T follicular helper cell (primary cell): ENCODE results near the gene PAGE3.

ENCODE experiments used
- DNase-seq: peaks from one replicate; pipeline ENCODE4 v3.0.0-alpha.2; 2020; ENCODE audit warnings: low read depth
- total RNA-seq, 2 experiments: gene quantifications; one replicate each; lab custom pipeline; 2026; lab: John Stamatoyannopoulos, UW

Gene PAGE3, protein sequence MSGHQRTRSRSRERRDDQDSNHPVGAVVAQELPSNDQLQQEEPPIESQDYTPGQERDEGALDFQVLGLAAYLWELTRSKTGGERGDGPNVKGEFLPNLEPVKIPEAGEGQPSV
- total RNA-seq: 0 reads per million in 2 experiments

DNA sequence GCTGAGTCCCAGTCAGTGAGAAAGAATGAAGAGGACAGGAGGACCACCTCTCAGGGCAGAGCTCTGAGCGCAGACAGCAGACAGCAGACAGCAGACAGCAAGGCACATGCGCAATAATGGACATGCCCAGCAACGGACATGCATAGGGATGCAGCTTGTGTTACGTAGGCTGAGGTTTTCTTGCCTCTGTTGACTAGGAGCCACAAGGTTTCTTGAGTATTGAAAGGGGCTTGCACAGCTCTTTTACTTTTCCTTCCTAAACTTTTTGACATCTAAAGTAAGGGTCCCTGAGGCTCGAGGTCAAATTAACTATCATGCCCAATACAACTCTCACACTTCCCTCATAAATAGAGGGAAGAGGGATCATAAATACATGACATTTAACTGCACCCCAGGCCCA lies at the start of gene PAGE3:
Gene PAGE3 (minus strand): TSS at position 101 of the 400 bp plus-strand sequence. CDS start 1,013 bp downstream, outside the sequence.
- no peak for DNase-seq

DNA sequence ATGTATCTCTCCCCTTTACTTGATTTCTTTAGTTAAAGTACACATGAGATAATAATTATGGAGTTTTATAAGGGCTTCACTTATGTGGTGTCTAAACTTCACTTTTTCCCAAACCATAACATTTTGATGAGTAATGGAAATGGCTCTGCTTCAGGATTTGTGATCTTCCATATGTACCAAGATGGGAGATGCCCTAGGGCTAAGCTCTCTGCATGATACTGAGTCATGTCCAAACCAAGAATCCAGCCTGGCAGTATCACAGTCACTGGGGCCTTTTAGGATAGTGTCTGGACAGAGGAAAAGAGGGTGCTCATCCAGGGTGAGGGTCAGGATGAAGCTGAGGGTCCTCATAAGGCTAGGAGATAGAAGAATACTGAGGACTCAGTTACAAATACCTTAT lies 47.9 kb upstream of the PAGE3 start:
- DNase-seq: no peak

DNA sequence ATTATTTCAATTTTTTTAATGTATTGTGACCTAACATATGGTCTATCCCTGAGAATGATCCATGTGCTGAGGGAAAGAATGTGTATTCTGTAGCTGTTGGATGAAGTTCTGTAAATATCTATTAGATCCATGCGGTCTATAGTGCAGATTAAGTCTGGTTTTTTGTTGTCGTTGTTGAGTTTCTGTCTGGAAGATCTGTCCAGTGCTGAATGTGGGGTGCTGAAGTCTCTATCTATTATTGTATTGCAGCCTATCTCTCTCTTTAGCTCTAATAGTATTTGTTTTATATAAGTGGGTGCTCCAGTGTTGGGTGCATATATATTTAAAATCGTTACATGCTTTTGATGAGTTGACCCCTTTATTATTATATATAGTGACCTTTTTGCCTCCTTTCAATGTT lies 26.2 kb upstream of the PAGE3 start:
- no peak for DNase-seq

DNA sequence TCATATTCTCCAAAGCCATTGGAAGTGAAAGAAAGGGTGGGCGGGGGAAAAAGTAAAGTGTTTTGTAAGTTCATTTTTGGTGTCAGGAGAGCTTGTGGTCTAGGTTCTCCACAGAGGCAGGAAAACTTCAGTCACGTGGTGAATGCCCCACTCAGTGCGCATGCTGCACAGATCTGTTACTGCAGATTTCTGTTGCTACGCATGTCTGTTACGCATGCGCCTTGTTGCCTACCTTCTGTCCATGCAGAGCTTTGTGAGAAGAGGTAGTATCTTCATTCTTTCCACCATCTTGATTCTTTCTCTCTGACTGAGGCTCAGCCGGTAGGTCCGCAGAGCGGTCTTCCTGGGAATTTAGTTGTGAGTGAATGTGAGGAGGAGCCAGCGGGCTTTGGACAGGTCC lies 15.1 kb upstream of the PAGE3 start:
- no peak for DNase-seq

DNA sequence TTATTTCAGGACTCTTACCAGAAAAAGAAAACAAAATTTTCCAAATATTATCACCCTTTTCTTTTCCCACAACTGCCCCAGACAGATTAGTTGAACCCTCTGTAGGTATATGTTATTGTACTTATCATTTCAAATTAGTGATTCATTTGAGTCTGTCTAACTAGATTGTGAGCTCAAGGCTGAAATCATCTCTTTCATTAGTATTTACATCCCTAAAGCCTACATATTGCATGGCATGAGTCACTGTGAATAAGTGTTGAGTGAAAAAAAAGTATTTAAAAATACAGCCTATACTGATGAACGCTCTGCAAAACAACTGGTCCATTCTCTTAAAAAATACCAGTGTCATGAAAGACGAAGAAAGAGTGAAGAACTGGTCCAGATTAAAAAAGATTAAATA lies 3.9 kb downstream of the PAGE3 start:
- DNase-seq: no peak

DNA sequence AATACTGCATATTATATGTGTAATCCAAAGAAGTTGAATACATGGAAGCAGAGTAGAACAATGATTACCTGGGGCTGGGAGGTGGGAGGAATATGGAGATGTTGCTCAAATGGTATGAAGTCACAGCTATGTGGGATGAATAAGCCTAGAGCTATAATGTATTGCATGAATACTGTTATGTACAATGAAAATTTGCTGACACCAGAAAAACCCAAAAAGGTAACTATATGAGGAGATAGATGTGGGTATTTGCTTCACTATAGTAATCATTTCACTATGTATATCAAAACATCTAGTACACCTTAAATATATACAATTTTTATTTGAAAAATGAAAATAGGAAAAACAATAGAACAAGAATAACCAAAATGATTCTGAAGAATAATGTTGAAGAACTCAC lies 11.2 kb downstream of the PAGE3 start:
- DNase-seq: no peak

DNA sequence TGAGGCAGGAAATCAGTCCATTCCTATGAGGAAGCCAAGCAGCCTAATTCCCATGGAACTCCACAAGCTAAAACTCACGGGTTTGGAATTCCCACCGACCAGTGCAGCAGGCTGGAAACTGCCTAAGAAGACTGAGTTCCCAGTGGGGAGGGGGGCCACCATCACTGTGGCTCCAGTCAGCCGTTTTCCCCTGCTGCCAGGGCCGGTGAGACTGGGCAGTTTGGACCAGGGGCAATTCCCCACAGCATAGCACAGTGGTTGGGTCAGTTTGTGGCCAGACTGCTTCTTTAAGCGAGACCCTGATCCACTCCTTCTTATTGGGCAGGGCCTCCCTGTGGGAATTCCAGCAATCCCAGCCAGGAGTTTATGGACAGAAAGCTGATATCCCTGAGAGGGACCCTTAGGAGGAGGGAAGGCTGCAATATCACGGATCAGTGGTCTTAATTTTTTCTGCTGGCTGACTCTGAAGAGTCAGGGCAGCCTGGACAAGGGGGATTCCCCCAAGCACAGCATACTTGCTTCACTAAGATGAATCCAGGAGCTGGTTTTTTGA lies 23.9 kb downstream of the PAGE3 start:
- DNase-seq: no peak

DNA sequence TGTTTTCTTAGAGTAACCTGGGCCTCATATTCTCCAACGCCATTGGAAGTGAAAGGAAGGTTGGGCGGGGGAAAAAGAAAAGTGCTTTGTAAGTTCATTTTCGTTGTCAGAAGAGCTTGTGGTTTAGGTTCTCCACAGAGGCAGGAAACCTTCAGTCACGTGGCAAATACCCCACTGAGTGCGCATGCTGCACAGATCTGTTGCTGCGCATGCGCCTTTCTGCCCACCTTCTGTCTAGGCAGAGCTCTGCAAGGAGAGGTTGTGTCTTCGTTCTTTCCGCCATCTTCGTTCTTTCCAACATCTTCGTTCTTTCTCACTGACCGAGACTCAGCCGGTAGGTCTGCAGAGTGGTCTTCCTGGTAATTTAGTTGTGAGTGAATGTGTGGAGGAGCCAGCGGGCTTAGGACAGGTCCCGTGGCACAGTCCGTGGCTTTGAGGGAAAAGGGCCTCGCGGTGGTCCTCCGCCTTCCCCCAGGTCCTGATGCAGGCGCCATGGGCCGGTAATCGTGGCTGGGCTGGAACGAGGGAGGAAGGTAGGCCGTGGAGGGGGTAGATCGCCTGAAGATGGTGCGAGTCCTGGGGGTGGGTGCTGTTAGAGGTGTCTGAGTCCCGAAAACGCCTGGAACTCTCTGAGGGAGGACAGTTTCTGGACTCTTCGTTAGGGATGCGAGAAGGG lies 44.5 kb downstream of the PAGE3 start, which contains the start of gene PAGE5:
Gene PAGE5 (plus strand): TSS at position 228 of the 676 bp plus-strand sequence. CDS start 1,037 bp downstream, outside the sequence.
- DNase-seq: no peak

DNA sequence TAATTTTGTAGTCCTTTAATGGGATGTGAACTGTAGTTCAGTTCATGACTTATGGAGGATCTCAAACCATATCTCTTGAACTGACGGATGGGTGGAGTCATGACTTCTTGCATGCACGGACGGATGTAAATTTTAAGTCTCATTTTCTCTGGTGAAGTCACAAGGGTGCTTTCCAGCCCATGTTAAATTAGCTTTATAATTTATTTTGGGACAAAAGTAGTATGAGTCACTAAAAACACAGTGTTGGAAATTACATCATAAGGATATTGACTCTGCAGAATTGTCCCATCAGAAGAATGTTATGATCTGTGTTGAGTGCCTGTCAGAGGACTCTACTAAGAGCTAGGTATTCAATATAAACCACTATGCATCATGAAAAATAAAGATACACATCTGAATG lies 51.3 kb downstream of the PAGE3 start:
- DNase-seq: no peak

DNA sequence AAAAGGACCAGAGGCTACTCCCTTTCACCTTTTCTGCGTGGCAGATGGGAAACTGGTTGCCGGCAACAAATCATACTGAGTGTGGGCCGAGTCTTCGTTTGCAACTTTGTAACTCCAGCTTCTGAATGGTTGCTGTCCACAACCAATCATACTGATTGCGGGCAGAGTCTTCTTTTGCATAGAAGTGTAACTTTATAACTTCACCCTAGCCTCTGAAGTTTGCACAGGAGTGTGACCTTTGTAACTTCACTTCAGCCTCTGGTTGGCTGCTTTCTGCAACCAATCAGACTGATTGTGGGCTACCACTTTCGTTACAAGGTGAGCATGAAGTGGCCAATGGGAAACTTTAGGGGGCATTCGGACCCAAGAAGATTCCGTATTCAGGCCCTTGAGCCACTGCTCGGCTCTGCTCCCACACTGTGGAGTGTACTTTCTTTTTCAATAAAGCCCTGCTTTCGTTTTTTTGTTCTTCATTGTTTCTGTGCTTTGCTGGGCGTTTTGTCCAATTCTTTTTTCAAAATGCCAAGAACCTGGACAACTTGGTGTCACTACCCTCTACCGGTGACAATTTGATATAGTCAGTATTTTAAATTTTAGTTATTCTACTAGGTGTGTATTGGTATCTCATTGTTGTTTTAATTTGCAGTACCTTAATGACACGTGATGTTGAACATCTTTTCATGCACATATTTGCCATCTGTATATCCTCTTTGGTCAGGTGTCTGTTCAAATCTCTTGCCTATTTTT lies 53.6 kb downstream of the PAGE3 start:
- no peak for DNase-seq
